Testis (tissue), 3 donors: ENCODE data around the gene CEMIP. TPM values are rescaled to one million over a fixed set of nuclear protein-coding genes. Genes with fewer than 3 reads are reported as not detected.

Experiments used
- DNase-seq: peaks from one replicate; pipeline ENCODE4 v3.0.0-alpha.2; 2019
- H3K27ac ChIP-seq, 2 donors: fragments of 200-600 bp; sonication (generic); one replicate each; pipeline ENCODE4 v1.5.1; 2019
- H3K27me3 ChIP-seq: fragments of 200-600 bp; sonication (generic); one replicate; pipeline ENCODE4 v1.5.1; 2019
- H3K36me3 ChIP-seq: fragments of 200-600 bp; sonication (generic); one replicate; pipeline ENCODE4 v1.5.1; 2017; ENCODE audit warnings: low read depth; ENCODE audit errors: missing control alignments
- H3K4me1 ChIP-seq: fragments of 200-600 bp; sonication (generic); one replicate; pipeline ENCODE4 v1.5.1; 2019
- H3K4me3 ChIP-seq, 2 donors: fragments of 200-600 bp; sonication (generic); one replicate each; pipeline ENCODE4 v1.5.1; 2017 to 2019
- H3K9me3 ChIP-seq: fragments of 200-600 bp; sonication (generic); one replicate; pipeline ENCODE4 v1.5.1; 2017
- CTCF ChIP-seq, 3 experiments: fragments of 450-650 bp in 2 of 3; fragments of 200-600 bp in 1 of 3; sonication (generic) in 1 of 3; IDR thresholded peaks; one replicate each; pipeline ENCODE4 v1.5.1; 2016 to 2019; ENCODE audit warnings: antibody characterized with exemption in 3 of 3, mild to moderate bottlenecking in 2 of 3, moderate library complexity in 1 of 3
- POLR2A ChIP-seq: fragments of 450-650 bp; IDR thresholded peaks from one replicate; pipeline ENCODE4 v1.6.1; 2017; ENCODE audit warnings: antibody characterized with exemption, mild to moderate bottlenecking, moderate library complexity
- WGBS, 2 donors: methylation state at CpG; one replicate each; pipeline ENCODE4 v1.1.5; 2018; 5-methylcytosine and 5-hydroxymethylcytosine counted together
- intact Hi-C: fragments of 100-400 bp; cut with DNase I; formaldehyde crosslinking; loops from one replicate; pipeline ENCODE4 v1.15.1; 2023; ENCODE audit warnings: low total_unique reads
- polyA plus RNA-seq: library from polyadenylated mRNA; stranded (reverse); fragments of 350-450 nt; fragmentation: Illumina TruSeq; extraction: RNeasy Lipid Tissue Mini Kit (QIAGEN cat#74804); gene quantifications from one replicate; pipeline ENCODE4 v1.2.3, GENCODE V29; 2014; ENCODE audit warnings: low read depth, low replicate concordance; ENCODE audit not compliant: insufficient read depth
- total RNA-seq, 2 donors: library from RNA; depleted of rRNA; stranded (reverse); fragments of >200 nt; gene quantifications; one replicate each; pipeline ENCODE4 v1.2.3, GENCODE V29; 2016

The CEMIP gene
- total and polyA plus RNA-seq, 3 donors from 2014 or later: 7.5 to 21.5 (median 8.3) TPM

DNA sequence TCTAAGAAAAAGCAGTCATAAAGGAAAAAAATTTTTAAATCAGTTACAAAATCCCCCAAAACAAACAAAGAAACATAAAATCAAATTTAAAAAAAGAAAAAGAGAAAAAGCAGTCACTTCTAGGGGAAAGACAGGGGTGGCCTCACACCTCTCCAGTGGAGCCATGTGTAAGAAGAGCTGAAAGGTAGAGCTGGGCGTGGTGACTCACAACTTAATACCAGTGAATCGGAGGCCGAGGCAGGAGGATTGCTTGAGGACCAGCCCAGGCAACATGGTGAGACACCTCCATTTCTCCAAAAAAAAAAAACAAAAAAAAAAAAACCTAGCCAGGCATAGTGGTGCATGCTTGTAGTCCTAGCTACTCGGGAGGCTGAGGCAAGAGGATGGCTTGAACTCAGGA, 195.7 kb downstream of the CEMIP start:
- TF ChIP-seq CTCF (IDR thresholded peaks at IDR 0.05) (no peak), POLR2A (no peak)
- H3K4me3 ChIP-seq: no peak overlapping the region
- no peak overlapping the region for H3K27ac ChIP-seq
- peaks cover 4% of the 10 kb centered on the region for H3K4me1 ChIP-seq
- H3K27me3 ChIP-seq: no peaks in the 10 kb centered on the region
- intact Hi-C loops: no loop called here
- H3K36me3 ChIP-seq: no peaks in the 10 kb centered on the region
- WGBS, 2 donors: 91 to 93% methylated on average over 4 of the region's 4 CpGs
- no peaks in the 10 kb centered on the region for H3K9me3 ChIP-seq
- no peak for DNase-seq

- Histone ChIP-seq H3K9me3 (no peaks in the 10 kb centered on the region), H3K4me3 (no peak overlapping the region), H3K36me3 (no peaks in the 10 kb centered on the region), H3K4me1 (peaks cover 4% of the 10 kb centered on the region), H3K27ac (no peak overlapping the region), H3K27me3 (no peaks in the 10 kb centered on the region)
- WGBS, 2 donors: 70 to 98% methylated on average over 4 of the region's 4 CpGs
- intact Hi-C loops: no loop called here
- no peak for DNase-seq
- no peak for TF ChIP-seq POLR2A
- no peak for TF ChIP-seq CTCF (IDR thresholded peaks at IDR 0.05)
These were observed 197.7 kb downstream of the CEMIP start for GRCh38 chr15:80976851-80977250.

DNA sequence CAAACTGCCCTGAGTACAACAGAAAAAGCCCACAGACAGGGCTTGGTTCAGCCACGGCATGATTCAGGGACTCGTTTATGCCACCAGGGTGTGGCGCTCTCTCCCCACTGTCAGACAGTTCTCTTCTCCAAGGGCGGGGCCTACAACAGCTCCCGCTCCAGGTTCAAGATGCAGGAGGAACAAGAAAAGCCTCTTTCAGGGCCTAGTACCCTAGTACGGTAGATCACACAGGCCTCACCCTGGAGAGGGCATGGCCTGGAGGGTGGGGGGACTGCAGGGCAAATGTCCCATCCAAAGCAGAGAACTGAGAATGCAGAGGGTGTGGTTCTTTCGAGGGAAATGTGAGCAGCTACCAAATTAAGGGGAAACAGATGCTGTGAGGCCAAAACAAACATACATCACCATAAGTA, 198.5 kb downstream of the CEMIP start:
- WGBS, 2 donors: 44 to 53% methylated on average over 7 of the region's 7 CpGs

DNA sequence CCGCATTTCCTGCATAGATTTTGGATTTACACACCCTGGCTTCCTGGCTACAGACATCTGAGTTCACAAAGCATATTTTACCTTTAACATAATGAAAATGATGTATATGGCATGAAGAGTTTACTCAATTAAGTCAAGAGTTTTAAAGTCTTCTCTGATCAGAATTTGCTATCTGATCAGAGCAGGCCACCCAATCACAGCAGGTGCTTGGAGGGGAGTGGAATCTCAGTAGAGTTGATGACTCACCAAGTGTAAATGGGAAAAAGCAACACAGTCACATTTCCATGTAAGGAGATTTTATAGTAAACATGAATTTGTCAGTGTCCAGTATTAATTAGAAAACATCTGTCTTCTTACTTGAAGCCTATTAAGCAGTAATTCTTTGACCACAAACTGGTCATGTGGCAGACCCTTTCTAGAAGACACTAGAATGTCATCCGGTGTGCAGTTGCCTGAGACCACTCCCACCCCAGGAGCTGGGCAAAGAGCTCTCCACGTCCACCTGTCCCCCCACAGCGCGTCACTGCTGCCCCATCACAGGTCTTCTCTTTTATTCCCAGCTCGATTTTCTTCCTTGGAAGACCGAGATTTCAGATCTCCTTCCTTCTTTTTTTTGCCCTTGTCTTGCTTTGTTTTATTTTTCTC, 199.6 kb downstream of the CEMIP start:
- Histone ChIP-seq H3K9me3 (no peaks in the 10 kb centered on the region), H3K4me3 (no peak overlapping the region), H3K4me1 (peaks cover 3% of the 10 kb centered on the region), H3K27ac (no peak overlapping the region), H3K36me3 (no peaks in the 10 kb centered on the region), H3K27me3 (no peaks in the 10 kb centered on the region)
- intact Hi-C loops: no loop called here
- TF ChIP-seq POLR2A: no peak
- no peak for TF ChIP-seq CTCF (IDR thresholded peaks at IDR 0.05)
- DNase-seq: no peak
- 91 to 92% methylated on average over 7 of the region's 7 CpGs for WGBS, 2 donors

More for the DNA sequence above, 198.5 kb downstream of the CEMIP start:
- Histone ChIP-seq H3K4me1 (peaks cover 4% of the 10 kb centered on the region), H3K4me3 (no peak overlapping the region), H3K36me3 (no peaks in the 10 kb centered on the region), H3K27ac (no peak overlapping the region), H3K27me3 (no peaks in the 10 kb centered on the region), H3K9me3 (no peaks in the 10 kb centered on the region)
- TF ChIP-seq CTCF (IDR thresholded peaks at IDR 0.05): peak in 2 of 3 experiments; percentile 38 to 43
- TF ChIP-seq POLR2A: no peak
- DNase-seq: peak; percentile 72
- intact Hi-C loops: no loop called here
